22Rv1 (cell line): Measurements from ENCODE around the gene HAND1.

Experiments used
- H3K27ac ChIP-seq: fragments of 450-650 bp; 2 replicates; pipeline ENCODE4 v1.5.1; 2017
- ZFX ChIP-seq: fragments of 450-650 bp; IDR thresholded peaks from 2 replicates; pipeline ENCODE4 v1.6.1; 2017; ENCODE audit warnings: antibody characterized with exemption, borderline replicate concordance
- TF ChIP-seq, protein P1 (sequence below): fragments of 450-650 bp; IDR thresholded peaks from 2 replicates; pipeline ENCODE4 v1.5.1; 2017; ENCODE audit warnings: mild to moderate bottlenecking

Gene HAND1

DNA sequence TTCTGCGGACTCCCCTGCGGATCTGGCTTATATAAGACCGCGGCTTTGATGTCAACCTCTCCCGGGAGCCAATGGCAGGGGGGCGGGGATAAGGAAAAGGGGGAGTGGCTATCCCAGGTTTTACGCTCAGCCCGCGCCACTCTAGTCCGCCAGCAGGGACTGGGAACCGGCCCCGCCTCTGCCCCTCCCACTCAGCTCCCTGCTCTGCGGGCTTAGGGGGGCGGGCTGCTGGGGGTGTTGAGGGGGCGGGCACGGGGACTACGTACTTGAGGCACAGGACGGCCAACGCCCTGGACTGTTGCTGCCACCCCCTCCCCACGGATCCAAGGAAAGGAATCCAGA lies at the start of gene HAND1:
HAND1 (minus strand) TSS at position 4 of the 342 bp plus-strand sequence. CDS start 219 bp downstream, outside the sequence.
- H3K27ac ChIP-seq = no peak within 1 kb of the TSS
- no peak for TF ChIP-seq ZFX

DNA sequence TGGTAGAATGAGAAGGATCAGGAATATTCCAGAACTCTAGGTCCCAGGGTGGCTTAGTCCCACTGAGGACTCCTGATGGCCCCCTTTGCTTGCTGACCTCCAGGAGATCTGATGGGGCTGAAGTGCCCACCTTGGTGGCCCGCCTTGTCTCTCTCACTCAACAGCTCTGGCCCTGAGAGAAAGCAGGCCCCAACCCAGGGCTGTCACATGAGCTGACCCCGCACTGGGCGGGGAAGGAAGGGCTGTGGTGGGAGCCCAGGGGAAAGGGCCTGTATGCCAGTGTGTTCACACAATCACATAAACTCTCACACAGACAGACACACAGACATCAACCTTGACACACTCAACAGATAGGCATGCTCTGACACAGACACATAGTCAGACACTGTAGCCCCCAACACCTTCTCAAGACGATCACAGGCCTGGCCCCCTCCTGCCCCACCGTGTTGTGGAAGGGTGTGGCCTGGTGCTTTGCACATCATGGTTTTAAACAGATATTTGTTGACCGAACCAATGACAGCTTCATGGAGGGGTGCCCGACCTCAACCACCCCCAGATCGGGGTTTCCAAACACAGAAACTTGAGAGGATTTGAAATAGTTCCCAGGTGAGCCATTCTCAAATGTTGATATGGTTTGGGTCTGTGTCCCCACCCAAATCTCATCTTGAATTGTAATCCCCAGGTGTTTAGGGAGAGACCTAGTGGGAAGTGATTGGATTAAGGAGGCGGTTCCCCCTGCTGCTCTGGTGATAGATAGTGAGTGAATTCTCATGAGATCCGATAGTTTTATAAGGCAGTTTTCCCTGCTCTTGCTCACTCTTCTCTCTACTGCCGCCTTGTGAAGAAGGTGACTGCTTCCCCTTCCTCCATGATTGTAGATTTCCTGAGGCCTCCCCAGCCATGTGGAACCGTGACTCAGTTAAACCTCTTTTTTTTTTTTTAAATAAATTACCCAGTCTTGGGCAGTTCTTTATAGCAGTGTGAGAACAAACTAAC lies 48.5 kb upstream of the HAND1 start:
- H3K27ac ChIP-seq = no peak overlapping the region
- TF ChIP-seq, protein P1, sequence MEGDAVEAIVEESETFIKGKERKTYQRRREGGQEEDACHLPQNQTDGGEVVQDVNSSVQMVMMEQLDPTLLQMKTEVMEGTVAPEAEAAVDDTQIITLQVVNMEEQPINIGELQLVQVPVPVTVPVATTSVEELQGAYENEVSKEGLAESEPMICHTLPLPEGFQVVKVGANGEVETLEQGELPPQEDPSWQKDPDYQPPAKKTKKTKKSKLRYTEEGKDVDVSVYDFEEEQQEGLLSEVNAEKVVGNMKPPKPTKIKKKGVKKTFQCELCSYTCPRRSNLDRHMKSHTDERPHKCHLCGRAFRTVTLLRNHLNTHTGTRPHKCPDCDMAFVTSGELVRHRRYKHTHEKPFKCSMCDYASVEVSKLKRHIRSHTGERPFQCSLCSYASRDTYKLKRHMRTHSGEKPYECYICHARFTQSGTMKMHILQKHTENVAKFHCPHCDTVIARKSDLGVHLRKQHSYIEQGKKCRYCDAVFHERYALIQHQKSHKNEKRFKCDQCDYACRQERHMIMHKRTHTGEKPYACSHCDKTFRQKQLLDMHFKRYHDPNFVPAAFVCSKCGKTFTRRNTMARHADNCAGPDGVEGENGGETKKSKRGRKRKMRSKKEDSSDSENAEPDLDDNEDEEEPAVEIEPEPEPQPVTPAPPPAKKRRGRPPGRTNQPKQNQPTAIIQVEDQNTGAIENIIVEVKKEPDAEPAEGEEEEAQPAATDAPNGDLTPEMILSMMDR = no peak
- TF ChIP-seq ZFX = no peak

DNA sequence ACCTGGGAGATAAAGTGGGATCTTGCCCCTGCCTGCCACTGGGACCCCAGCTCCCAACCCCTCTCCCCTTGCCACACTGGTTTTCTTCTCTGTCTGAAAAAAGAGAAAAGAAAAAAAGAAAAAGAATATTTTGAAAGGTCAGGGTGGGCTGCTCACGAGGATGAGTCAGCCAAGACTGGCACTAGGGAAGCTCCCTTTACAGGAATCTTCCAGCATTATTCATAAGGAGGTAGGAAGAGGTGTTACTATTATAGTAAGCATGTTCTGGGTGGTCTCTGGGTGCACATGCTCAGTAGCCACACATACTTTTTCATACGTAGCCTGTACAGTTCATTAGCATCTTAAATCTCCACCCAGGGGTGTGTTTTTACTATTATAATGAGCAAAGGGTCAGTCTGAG lies 46.8 kb upstream of the HAND1 start:
- no peak overlapping the region for H3K27ac ChIP-seq
- TF ChIP-seq ZFX = no peak
- TF ChIP-seq, protein P1 = no peak

DNA sequence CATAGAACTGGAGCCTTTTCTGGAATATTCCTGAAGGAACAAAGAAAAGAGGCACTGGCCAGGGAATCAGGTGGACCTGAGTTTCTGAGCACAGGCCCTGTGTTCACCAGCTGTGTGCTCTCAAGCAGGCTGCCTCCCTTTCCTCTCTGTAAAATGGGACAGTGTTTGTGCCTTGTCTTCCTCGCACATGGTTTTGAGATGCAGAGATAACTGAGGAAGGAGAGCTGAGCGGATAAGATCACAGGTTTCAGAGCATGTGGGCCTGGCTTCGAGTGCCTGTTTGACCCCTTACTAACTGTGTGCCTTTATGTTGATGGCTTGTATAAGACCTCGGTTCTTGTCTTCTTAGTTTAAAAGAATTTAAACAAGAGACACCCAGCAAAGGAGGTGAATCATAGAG lies 46.2 kb upstream of the HAND1 start:
- TF ChIP-seq ZFX = no peak
- TF ChIP-seq, protein P1 = no peak
- H3K27ac ChIP-seq = no peak overlapping the region

DNA sequence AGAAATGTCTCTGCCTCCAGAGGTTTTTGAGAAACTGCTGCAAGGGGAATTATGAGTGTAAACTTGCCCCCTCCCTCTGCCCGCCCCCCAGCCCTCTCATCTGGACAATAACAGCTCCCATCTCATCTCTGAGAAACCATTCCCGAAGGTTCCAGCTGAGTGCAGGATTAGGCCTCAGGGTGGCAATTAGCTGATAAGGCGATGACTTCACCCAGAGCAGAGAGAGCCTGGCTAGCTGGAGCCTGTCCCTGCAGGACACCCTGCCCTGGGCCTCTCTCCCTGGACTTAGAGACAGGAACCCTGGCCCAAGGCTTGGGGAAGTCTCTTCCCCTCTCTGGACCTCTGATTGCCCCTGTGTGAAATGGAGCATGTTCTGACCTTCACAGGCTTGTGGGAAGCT lies 45.7 kb upstream of the HAND1 start:
- TF ChIP-seq, protein P1 = no peak
- no peak for TF ChIP-seq ZFX
- H3K27ac ChIP-seq = no peak overlapping the region

DNA sequence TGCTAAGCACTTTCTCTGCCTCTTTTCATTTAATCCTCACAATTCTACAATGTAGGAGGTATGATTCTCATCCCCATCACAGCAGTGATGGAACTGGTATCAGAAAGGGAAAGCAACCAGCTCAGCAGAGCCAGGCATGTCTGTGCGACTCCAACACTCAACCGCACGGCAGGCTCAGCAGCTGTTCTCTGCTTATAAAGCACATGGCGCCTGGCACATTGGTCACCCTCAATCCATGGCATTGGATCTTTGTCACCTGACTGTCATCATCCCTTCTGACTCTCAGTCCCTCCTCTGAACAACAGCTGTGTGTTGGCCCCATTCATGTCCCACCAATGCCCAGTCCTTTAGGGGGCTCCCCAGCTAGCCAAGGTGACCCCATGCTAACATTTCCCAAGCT lies 45.1 kb upstream of the HAND1 start:
- no peak overlapping the region for H3K27ac ChIP-seq
- TF ChIP-seq, protein P1 = no peak
- no peak for TF ChIP-seq ZFX

DNA sequence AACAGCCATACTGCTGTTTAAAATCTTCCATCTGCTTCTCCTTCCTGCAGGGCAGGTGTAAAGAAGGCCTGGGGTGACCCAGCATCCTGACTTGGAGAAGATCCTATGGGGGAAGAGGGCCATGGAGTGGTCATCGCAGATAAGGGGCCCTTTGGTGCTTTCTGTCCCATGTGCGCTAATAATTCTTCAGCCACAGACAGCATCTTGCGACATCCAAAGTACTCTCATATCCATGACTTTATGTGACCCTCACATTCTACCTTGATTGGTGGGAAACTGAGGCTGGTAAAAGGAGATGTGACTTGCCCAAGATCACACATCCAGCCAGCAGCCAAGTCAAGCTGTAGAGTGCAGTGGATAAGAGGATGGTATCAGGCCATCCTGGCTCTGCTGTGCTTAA lies 44.3 kb upstream of the HAND1 start:
- H3K27ac ChIP-seq = no peak overlapping the region
- no peak for TF ChIP-seq ZFX
- TF ChIP-seq, protein P1 = no peak
